Ammon's horn (tissue), 1 donor: ENCODE data around the gene CEBPB.
A peak's percentile ranks its signal among the peaks of the same experiment; 100 is the strongest.
"Not testable (repeated sequence)": the region's sequence is repeated elsewhere in the genome, so short reads cannot be mapped to it uniquely, and the experiment has no call there.

Experiments
- DNase-seq: peaks from one replicate; pipeline ENCODE4 v3.0.0-alpha.2; 2016; ENCODE audit warnings: low spot score

Gene CEBPB

DNA sequence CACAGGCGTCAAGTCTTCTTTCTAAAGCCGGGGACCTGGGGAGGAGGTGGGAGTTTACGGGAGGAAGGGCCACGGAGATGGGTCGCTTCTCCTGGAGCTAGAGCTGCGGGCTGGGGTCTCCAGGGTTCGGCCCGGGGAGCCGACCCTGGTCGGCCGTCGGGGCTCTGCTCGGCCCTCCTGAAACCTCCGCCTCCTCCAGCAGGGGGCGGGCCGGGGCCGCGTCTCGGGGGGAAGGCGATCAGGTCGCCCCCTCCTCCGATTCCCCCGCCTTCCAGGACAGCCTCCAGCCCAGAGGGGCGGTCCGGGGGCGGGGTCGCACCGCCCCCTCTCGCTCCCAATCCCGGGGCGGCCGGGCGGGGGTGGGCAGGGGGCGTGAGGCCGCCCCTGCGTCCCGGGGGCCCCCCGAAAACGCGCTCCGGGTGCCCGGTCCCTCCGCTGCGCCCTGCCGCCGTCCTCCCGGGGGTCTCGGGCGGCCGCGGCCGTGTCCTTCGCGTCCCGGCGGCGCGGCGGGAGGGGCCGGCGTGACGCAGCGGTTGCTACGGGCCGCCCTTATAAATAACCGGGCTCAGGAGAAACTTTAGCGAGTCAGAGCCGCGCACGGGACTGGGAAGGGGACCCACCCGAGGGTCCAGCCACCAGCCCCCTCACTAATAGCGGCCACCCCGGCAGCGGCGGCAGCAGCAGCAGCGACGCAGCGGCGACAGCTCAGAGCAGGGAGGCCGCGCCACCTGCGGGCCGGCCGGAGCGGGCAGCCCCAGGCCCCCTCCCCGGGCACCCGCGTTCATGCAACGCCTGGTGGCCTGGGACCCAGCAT is at the start of gene CEBPB:
CEBPB (plus strand) TSS at position 580 of the 814 bp plus-strand sequence; CDS start at position 784, 204 bp downstream.
- peak; percentile 85 for DNase-seq

DNA sequence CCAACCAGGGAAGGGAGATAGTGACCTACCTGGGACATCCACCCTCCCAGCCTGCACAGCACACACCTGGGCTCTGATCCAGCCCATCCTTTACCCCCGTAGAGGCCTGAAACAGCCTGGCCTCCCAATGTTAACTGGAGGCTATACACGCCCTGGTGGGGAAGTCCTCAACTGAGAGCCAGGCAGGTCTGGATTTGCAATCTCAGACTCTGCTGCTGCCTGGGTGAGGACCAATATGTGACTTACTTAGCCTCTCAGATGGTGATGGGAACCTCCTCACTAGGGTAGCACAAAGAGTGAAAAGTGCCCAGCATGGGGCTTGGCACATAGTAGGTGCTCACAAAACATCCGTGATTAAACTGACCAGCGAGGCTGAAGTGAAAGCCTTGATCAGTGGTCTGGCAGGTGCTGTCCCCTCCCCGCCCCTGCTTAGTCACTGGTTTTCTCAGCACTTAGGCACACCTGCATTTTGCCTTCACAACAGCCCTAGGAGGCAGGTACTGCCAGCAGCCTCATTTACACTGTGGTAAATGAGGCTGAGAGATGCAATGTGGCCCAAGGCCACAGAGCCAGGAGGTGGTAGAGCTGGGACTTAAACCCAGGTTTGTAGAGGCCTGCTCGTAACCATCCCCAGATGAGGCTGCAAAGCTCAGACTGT is 49.5 kb upstream of the CEBPB start:
- no peak for DNase-seq

DNA sequence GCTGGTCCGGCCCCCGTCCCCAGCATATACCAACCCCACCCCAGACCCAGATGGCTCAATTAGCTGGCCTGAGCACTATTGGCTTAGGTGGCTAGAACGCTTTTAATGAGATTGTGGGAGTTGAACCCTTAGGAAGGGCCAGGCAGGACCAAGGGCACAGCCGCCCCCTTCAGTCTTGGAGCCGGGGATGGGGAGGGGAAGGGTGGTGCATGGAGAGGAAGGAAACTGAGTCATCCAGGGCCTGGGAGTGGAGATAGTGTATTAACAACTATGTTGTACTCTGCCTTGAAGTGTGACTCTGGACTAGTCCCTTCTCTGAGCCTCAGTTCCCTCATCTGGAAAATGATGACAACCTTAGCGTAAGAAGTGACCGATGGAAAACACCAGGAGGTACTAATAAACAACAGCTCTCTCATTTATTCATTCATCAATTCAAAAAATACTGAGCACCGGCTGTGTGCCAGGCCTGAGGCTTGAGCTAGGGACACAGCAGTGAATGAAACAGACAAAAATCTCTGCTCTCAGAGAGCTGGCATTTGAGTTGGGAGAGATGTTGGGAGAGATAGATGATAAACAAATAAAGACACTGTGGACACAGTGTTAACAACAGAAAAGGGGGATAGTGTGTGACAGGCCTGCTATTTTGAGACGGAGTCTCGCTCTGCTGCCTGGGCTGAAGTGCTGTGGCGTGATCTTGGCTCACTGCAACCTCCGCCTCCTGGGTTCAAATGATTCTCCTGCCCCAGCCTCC is 48.6 kb upstream of the CEBPB start:
- no peak for DNase-seq

DNA sequence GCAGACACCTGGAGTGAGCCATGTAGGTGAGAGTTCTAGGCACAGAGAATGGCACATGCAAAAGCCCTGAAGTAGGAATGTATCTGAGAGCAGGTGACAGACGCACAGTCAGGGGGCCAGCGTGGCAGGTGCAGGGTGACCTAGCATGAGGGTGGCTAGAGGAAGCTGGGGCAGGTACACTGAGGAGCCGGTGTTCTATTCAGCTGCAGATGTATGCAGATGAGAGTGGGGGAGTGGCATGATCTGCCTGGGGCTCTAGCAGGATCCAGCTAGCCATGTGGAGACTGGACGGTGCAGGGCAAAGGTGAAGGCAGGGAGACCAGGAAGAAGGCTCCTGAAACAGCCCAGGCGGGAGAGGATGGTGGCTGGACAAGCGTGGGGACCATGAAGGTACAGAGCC is 47.8 kb upstream of the CEBPB start:
- no peak for DNase-seq

DNA sequence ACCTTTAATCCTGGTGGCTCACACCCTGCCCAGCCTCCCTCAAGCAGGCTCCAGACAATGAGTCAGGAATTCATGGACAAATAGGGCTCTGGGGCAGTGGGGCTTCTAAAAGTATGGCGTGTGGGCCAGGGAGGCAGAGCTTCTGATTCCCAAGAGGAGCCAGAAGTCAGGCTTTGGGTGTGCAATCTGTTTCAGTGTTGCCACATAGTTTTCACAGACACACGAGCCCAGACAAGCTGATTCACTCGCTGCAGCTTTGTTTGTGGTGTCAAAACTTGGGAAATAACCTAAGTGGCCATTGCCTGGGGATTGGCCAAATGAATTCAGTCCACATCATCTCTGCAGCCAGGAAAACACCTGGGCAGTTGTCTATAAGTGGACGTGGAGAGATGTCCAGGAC is 46.3 kb upstream of the CEBPB start:
- peak; percentile 66 for DNase-seq

DNA sequence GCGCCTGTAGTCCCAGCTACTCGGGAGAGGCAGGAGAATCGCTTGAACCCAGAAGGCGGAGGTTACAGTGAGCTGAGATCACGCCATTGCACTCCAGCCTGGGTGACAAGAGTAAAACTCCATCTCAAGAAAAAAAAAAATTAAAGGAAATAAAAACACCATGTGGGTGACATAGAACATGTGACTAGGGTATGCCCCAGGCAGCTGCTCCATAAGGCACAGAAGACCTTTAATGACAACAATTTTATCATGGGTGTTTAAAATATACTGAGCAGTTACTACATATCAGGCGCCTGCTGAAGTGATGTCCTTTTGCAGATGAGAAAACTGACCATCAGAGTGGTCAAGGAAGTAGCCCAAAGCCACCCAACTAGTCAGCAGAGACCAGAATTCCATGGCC is 45.1 kb upstream of the CEBPB start:
- DNase-seq: no peak

DNA sequence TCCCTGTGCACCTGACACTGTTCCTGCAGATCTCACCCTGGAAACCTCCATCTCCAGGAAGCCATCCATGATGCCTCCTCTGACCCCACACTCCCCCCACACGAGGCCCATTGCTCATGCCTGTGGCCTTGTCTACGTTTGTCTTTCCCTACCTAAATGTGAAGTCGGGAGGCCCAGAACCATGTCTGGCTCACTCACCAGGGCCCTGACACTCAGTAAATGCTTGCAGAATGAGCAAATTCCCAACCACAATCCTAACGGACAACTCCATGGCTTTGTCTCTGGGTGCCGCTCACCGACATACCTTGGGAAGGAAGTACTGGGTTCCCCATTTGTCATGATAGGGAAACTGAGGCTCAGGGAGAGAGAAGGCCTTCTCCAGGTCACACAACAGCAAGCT is 44.4 kb upstream of the CEBPB start:
- no peak for DNase-seq

DNA sequence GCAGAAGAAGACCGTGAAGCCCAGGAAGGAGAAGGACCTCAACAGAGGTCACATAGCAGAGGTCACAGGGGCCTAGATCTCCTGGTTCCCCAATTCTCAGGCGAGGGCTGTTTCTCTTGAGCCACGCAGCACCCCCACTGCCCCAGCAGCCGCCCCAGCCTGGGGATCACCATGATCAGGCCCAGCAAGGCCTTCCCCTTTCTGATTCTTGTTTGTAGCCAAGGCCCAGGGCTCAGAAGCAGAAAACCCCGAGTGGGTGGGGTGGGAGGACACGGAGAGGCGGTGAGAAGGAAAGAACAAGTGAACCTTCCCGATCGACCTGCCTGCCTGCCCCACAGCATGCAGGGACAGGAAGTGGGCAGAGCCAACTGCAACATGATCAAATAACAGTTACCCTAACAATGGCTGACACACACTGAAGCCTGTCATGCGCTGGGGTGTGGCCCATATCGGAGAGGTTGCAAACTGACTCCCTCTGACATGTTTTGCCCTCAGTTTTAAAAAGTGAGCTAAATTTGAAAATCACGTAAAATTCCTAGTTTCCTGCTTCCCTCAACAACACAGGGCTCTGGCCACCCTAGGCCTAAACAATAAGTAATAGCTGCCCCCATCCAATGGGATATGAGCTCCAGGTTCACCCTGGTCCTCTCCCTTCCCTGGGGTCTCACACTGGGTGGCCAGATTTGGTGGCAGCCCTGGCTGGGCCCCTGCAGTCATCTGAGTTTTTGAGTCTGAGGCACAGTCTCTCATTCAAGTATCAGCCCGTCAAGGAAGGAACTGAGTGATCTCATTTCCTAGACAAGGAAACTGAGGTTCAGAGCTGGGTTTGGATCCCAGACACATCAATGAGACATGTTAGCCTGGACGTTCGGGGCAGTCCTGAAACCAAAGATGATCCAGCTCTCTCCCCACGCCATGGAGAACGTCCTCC is 43.6 kb upstream of the CEBPB start:
- no peak for DNase-seq

DNA sequence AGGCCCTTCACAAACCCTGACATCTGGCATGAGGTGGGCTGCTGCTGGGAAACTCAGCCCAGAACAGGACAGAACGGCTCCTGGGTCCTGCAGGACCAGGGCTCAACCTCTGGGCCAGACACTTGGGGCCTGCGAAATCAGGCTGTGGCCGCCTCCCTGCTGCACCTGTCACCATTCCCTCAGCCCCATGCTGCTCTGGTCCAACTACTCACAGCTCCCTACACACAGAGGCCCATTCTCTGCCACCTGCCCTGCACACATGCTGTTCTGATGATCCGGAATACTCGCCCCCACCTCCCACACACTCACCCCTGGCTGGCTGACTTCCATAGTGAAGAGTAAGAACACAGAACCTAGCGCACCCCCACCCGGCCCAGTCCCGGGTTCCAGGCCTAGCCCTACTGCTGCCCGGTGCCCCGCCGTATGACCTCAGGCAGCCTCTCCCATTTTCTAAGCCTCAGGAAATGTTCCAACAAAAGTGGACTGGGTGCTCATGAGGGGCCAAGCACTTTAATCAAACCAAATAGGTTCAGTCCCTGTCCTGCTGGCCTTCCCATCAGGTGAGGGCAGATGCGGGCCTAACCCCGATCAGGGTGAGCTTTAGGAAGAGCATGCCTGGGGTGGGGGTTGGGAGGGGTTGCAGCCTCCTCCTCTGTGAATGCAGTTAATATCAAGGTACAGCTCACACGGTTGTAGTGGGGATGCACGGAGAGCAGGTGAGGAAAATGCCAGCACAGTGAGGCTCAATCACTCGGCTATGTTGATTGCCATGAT is 41.0 kb upstream of the CEBPB start:
- no peak for DNase-seq

DNA sequence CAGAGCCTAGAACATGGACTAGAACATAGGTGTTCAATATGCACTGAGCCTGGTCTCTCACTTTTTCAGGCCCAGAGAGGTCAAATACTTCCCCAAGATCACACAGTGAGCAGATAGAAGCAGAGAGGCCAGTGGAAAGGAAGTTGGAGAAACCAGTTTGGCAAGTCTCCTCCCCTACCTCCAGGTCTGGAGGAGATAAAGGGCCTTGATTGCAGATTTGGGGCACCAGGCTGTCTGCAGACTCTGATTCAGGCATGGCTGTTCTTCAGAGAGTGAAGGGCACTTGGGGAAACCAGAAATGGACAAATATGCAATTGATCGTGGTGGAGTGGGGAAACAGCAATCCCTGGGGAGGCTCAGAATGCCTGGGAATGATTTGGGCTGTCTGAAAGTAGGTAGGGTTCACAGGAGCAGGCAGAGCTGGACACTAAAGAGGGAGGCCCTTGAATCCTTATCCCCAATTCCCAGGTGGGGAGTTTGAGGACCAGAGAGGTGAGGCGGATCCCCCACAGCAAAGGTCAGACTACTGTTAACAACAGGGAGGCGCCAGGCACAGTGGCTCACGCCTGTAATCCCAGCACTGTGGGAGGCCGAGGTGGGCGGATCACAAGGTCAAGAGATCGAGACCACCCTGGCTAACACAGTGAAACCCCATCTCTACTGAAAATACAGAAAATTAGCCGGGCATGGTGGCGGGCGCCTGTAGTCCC is 39.4 kb upstream of the CEBPB start:
- no peak for DNase-seq

DNA sequence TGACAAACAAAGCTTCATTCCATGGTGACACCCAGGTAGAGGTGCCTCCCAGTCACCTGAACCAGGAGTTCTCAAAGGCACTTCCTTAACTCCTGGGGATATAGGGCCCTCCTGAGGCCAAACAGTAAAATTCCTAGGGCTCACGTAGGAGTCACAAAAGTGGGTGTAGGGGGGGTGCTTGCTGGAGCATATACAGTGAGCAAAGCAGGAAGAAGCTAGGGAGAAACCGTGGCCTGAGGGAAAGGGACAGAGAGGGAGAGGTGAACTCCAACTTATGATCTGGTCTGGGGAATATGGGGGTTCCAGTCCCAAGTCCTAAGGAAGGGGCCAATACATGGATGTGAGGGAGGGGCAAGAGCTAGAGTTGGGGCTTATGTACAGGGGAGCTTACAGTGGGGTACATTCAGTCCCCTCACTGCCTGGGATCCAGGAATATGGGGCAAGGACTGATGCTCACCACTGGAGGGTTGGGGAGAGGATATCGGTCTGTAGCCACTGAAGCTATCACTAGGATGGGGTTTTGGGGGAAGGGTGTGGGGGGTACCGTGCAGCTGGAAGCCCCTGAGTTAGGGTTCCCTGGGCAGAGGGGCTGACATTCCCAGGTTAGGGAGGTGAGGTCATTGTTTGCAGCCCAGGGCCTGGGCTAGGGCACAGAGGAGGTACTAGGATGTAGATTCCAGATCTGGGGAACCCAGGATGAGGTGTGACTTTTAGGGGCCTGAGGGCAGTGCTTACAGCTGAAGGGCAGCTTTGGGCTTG is 38.1 kb upstream of the CEBPB start:
- no peak for DNase-seq

DNA sequence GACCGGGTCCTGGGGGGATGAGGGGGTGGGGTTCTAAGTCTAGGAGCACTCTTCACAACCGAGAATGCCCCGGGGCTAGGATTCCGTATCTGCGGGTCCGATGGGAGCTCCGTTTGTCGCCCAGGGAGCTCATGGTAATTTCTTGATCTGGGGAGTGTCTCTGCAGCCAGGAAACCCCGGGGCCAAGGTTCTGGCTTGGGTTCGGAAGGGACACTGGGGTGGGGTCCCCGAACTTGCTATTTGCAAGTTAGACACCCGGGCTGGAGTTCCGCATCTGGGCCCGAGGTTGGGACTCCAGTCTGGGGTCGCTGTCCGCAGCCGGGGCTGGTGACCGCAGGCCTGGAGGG is 37.5 kb upstream of the CEBPB start:
- no peak for DNase-seq

DNA sequence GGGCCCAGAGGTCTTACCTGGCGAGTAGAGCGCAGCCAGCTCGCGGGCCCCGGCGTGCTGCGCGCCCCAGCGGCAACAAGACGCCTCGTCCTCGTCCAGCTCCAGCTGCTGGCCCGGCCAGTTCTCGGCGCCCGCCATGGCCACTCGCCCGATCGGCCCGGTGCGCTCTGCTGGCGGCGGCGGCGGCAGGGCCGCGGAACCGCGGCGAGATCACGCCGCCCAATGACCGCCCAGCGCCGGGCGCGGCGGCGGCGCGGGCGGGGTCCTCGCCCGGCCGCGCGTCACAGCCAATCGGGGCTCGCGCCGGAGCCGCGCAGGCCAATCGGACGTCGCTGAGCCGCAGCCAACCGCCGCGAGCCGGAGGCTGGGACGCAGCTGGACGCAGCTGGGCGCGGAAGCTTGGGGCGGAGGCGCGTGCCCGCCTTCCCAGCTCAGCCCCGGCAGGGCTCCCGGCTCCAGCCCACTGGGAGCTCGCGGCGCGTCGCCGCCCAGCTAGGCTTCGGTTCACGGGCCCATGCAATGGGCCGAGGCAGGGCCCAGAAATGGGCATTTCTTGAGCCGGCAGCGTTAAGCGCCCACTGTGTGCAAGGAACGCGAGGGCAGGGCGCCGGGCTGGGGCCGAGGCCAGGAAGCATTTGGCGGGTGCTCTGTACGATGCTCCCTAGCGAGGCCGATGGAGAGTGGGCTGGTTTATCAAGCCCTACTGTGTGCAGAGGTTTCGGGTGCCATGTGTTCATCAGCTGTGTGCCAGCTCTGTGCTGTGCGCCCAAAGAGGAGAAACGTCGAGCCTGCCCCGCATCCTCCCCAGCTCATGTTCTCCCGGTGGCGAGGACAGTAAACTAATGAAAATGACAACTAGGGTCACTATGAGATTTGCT is 36.9 kb upstream of the CEBPB start, which contains the start of gene PEDS1:
PEDS1 (minus strand) TSS at position 224 of the 878 bp plus-strand sequence; CDS start at position 138, 86 bp downstream.
- peak; percentile 94 for DNase-seq

DNA sequence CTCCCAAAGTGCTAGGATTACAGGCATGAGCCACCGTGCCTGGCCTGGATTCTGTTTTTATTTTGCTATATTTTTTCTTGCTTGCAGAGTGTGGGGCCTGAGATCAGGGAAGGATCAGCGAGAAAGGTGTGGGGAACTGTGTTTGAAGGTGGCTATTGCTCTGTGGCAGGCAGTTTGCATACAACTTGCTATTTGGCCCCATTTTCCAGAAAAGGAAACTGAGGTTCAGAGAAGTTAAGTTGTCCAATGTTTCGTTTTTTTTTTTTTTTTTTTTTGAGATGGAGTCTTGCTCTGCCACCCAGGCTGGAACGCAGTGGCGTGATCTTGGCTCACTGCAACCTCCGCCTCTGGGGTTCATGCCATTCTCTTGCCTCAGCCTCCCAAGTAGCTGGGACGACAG is 29.1 kb upstream of the CEBPB start:
- DNase-seq: not testable (repeated sequence)

DNA sequence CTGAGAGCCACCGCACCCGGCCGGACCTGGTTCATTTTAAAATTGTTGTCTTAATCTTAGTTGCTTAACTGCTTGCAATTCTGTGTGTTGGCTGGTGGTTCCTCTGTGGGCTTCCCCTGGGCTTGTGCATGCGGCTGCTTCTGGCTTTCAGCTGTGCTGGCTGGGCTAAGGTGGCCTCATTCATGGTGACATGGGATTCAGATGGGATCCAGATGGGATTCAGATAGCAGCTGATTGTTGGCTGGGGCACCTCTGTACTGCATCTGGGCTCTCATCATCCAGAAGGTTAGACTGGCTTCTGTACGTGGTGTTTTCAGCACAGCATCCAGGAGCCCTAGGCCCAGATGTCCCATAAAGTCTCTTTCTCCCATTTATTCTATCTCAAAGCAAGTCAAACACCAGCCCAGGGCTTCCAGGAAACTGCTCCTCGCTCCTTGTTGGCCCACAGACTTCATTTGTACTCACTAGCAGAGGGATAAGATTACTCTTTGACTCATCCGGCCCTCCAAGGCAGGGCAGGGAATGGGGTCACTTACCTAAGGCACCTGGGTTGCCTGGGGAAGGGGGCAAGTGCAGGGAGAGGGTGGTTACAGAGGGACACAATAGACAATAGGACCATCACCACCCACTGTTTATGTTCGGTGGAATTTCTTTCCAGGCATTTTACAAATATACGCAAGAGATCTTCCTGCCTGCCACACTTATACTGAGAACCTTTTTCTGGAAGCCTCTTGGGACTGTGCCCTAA is 26.9 kb upstream of the CEBPB start:
- DNase-seq: no peak

DNA sequence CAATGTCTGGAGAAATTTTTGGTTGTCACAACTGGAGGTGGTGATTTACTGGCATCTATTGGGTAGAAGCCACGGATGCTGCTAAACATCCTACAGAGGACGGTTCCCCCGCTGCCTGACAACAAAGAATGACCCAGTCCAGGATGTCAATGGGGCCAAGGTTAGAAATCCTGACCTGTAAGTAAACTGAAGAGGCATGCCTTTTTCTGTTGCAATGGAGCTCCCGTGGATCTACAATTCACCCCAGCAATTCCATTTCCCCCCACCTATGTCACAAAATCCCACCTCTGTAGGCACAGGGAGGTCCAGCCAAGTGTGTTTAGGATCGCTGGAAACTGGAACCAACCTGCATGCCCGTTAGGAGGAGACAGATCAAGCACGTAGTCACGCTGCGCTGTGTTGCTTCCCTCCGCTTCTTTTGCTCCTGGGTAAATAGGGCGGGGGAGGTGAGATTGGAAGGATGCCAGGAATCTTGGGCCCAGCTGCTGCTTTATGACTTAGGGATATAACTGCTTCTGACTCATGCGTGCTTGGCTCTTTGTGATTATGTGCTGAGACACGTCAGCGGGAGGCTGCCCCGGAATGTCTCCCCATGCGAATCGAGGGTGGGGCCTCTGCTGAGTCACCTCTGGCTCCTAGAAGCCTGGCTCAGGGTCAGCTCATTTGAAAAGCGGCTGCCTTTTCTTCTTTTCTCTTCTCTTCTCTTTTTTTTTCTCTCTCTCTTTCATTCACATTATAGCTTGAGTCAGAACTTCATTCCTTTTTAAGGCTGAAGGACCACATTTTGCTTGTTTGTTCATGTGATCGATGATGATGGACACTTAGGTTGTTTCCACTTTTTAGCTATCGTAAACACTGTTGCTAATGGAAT is 24.7 kb upstream of the CEBPB start:
- peak; percentile 93 for DNase-seq

DNA sequence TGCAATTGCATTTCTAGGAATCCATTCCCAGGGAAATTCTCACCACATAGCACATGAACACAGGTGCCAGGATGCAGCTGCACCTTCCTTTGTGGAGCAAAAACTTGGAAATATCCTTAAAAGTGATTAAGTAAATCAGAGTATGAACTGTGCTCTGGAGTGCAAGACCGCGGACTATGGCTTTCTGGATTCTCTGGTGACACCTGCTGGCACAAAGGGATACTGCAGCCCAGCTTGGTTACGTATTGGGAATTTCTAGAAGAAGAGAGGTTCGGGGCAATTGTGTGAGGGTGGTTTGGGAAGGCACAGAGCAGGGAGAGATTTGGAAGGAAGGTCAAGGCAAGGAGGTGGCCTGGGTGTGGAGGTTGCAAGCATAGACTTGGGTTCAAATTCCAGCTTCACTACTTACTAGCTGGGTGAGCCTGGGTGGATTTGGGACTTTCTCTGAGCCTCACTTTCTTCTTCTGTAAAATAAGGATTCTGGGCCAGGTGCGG is 21.3 kb upstream of the CEBPB start:
- peak; percentile 80 for DNase-seq
